Heart left ventricle (tissue), 16 donors: ENCODE measurements around the gene PYGO2. TPM values are rescaled to one million over a fixed set of nuclear protein-coding genes. Genes with fewer than 3 reads are reported as not detected.

Source experiments
- ATAC-seq, 4 donors: fragments of 200-7000 bp; cut with Tn5 transposase; one replicate each; pipeline ENCODE4 v1.9.1; 2020 to 2022; ENCODE audit warnings: moderate library complexity in 4 of 4, mild to moderate bottlenecking in 3 of 4, moderate number of reproducible peaks in 1 of 4
- DNase-seq, 5 donors: peaks; one replicate each; pipeline ENCODE4 v3.0.0-alpha.2; 2020
- H3K27ac ChIP-seq, 12 donors: fragments of 200-600 bp; sonication (generic) in 4 of 12; one replicate each; pipeline versions ENCODE4 v1.5.0 to v1.8.0; 2016 to 2022; ENCODE audit warnings: mild to moderate bottlenecking in 2 of 12
- H3K27me3 ChIP-seq, 9 donors: fragments of 200-600 bp; sonication (generic) in 2 of 9; one replicate each; pipeline versions ENCODE4 v1.5.1 to v1.8.0; 2016 to 2022; ENCODE audit warnings: mild to moderate bottlenecking in 3 of 9
- H3K36me3 ChIP-seq, 9 donors: fragments of 200-600 bp; sonication (generic) in 2 of 9; one replicate each; pipeline versions ENCODE4 v1.5.0 to v1.8.0; 2018 to 2022; ENCODE audit warnings: mild to moderate bottlenecking in 2 of 9
- H3K4me1 ChIP-seq, 12 donors: fragments of 200-600 bp; sonication (generic) in 4 of 12; one replicate each; pipeline versions ENCODE4 v1.5.0 to v1.8.0; 2016 to 2022; ENCODE audit warnings: mild to moderate bottlenecking in 3 of 12
- H3K4me3 ChIP-seq, 12 donors: fragments of 200-600 bp; sonication (generic) in 4 of 12; one replicate each; pipeline versions ENCODE4 v1.5.0 to v1.8.0; 2017 to 2022; ENCODE audit warnings: mild to moderate bottlenecking in 9 of 12, moderate library complexity in 4 of 12
- H3K9me3 ChIP-seq, 12 donors: fragments of 200-600 bp; sonication (generic) in 4 of 12; one replicate each; pipeline versions ENCODE4 v1.5.0 to v1.8.0; 2016 to 2022; ENCODE audit warnings: mild to moderate bottlenecking in 1 of 12
- CTCF ChIP-seq, 12 donors: fragments of 200-600 bp; sonication (generic) in 4 of 12; IDR thresholded peaks; one replicate each; pipeline versions ENCODE4 v1.5.0 to v1.8.0; 2018 to 2022; ENCODE audit warnings: antibody characterized with exemption in 12 of 12, mild to moderate bottlenecking in 5 of 12
- POLR2A ChIP-seq, 2 donors: fragments of 450-650 bp; IDR thresholded peaks; one replicate each; pipeline ENCODE4 v1.6.1; 2017; ENCODE audit warnings: antibody characterized with exemption in 2 of 2, mild to moderate bottlenecking in 2 of 2, moderate library complexity in 2 of 2
- WGBS, 4 donors: extraction: QIAGEN DNeasy Blood & Tissue Kit in 2 of 4; methylation state at CpG; one replicate each; pipeline versions ENCODE4 v1.1.5 to v1.1.7; 2013 to 2018; 5-methylcytosine and 5-hydroxymethylcytosine counted together
- intact Hi-C, 10 donors: fragments of 100-400 bp; cut with DNase I; formaldehyde crosslinking; loops; one replicate each; pipeline versions ENCODE4 v1.11.1 to v1.14.2; 2022
- polyA plus RNA-seq, 2 donors: library from polyadenylated mRNA; stranded (reverse); fragments of 200-250 nt; gene quantifications; one replicate each; pipeline ENCODE4 v1.2.3, GENCODE V29; 2013
- total RNA-seq, 9 donors: library from RNA; depleted of rRNA in 2 of 9; stranded (reverse); fragments of >200 nt in 2 of 9; fragmentation: NEBNext Ultra II Directional in 3 of 9; extraction: Animal tissue kit (Norgen Biotek cat#: 25700) in 3 of 9; gene quantifications; one replicate each; pipeline versions ENCODE4 v1.1.0 to v1.2.4, GENCODE V29; 2016 to 2023
- donor health status: ischemic (EF 13 %, LVEDD 7.1; RV severe dilation, severe dysfunction).
- donor health status: healthy with polysubstance abuse.
- donor health status: DM: no; HTN: yes; CAD: no.
- donor health status: DM: no; HTN: no; CAD: no.
- donor health status: ischemic (EF 25% LVEDD 6.9; RV normal size, moderate dysfunction).
- donor health status: ischemic (EF 25% LVEDD 5.7; RV mildly dilated, moderate dysfunction).
- donor health status: healthy.
- donor health status: DM: yes; HTN: yes; CAD: no.
- donor health status: ischemic (EF 35%, LVEDD 5.7; RV mildly dilated, moderate dysfunction).
- donor health status: nonischemic (EF 11% LVEDD 7.7; RV severe dilation, severe dysfunction).
- donor health status: DM: yes; HTN: yes; CAD: no.
- donor health status: PGD.
- donor health status: ischemic (EF 29% LVEDD 5.4; RV normal size, mild dysfunction).
- donor health status: nonischemic (EF 23%, LVEDD 6.1; RV moderate dilation, normal function).

The PYGO2 gene
- total and polyA plus RNA-seq, 11 donors = 9.7 to 19.2 (median 16.3) TPM

GRCh38 chr1:154925335-154926170 is 36.0 kb downstream of the PYGO2 start:
- H3K9me3 ChIP-seq = no peaks in the 10 kb centered on the region
- peaks cover 0 to 88% (median 64%) of the 10 kb centered on the region in 9 donors for H3K36me3 ChIP-seq
- DNase-seq = no peak
- no peak for TF ChIP-seq CTCF (IDR thresholded peaks at IDR 0.05)
- H3K4me1 ChIP-seq = no peaks in the 10 kb centered on the region
- no peak for ATAC-seq
- H3K27me3 ChIP-seq = no peaks in the 10 kb centered on the region
- no peak overlapping the region for H3K4me3 ChIP-seq
- H3K27ac ChIP-seq = no peak overlapping the region
- intact Hi-C loops = no loop called here
- WGBS, 4 donors = 83 to 100% (median 93%) methylated on average over 3 of the region's 3 CpGs

GRCh38 chr1:154923695-154924094 is 37.9 kb downstream of the PYGO2 start:
- no peak for TF ChIP-seq CTCF (IDR thresholded peaks at IDR 0.05)
- TF ChIP-seq POLR2A (IDR thresholded peaks at IDR 0.05) = no peak
- intact Hi-C loops = no loop called here
- Histone ChIP-seq H3K4me3 (no peak overlapping the region), H3K27me3 (no peaks in the 10 kb centered on the region), H3K36me3 (peaks cover 0 to 77% (median 51%) of the 10 kb centered on the region in 9 donors), H3K27ac (no peak overlapping the region), H3K4me1 (no peaks in the 10 kb centered on the region), H3K9me3 (no peaks in the 10 kb centered on the region)
- 91 to 94% (median 93%) methylated on average over 3 of the region's 3 CpGs for WGBS, 4 donors
- DNase-seq (no peak), ATAC-seq (no peak)

GRCh38 chr1:154913273-154913672 is 48.3 kb downstream of the PYGO2 start:
- H3K27ac ChIP-seq = peak overlapping the region in 4 of 12 donors; percentile 23 to 74 (median 27)
- DNase-seq (no peak), ATAC-seq (no peak)
- no peak overlapping the region for H3K4me3 ChIP-seq
- no peaks in the 10 kb centered on the region for H3K27me3 ChIP-seq
- H3K4me1 ChIP-seq = peaks cover 0 to 20% (median 4%) of the 10 kb centered on the region in 12 donors
- TF ChIP-seq POLR2A (IDR thresholded peaks at IDR 0.05) (no peak), CTCF (IDR thresholded peaks at IDR 0.05) (no peak)
- intact Hi-C loops = no loop called here
- H3K9me3 ChIP-seq = peaks cover 0 to 3% (median 0%) of the 10 kb centered on the region in 12 donors
- H3K36me3 ChIP-seq = no peaks in the 10 kb centered on the region
- WGBS, 4 donors = 69 to 74% (median 71%) methylated on average over 3 of the region's 3 CpGs

GRCh38 chr1:154912755-154913154 is 48.8 kb downstream of the PYGO2 start:
- Histone ChIP-seq H3K36me3 (no peaks in the 10 kb centered on the region), H3K4me1 (peaks cover 0 to 20% (median 4%) of the 10 kb centered on the region in 12 donors), H3K9me3 (peaks cover 0 to 3% (median 0%) of the 10 kb centered on the region in 12 donors), H3K27ac (peak overlapping the region in 7 of 12 donors; percentile 13 to 74 (median 45)), H3K4me3 (no peak overlapping the region), H3K27me3 (no peaks in the 10 kb centered on the region)
- DNase-seq (peak in 1 of 5 donors; percentile 44), ATAC-seq (peak; percentile 45 to 85 (median 73))
- TF ChIP-seq CTCF (IDR thresholded peaks at IDR 0.05) = no peak
- intact Hi-C loops = no loop called here
- WGBS, 4 donors = 43 to 61% (median 60%) methylated on average over 2 of the region's 2 CpGs
